ENCODE measurements around the gene NCOA3.
A peak's percentile ranks its signal among the peaks of the same experiment; 100 is the strongest.

The NCOA3 gene

GRCh38 chr20:47618479-47618878 is 116.8 kb downstream of the NCOA3 start:
- Histone ChIP-seq H3K27me3 (ENCODE audit: insufficient read depth, low read depth) (no peaks in the 10 kb centered on the region), H3K36me3 (ENCODE audit: insufficient read depth) (no peaks in the 10 kb centered on the region), H3K4me3 (IDR thresholded peaks at IDR 0.05; ENCODE audit: insufficient read depth, low read depth, low read length) (no peak overlapping the region), H3K79me2 (ENCODE audit: insufficient read depth, low read depth) (no peaks in the 10 kb centered on the region), H3K4me1 (ENCODE audit: low read depth, poor library complexity, severe bottlenecking) (peaks cover 18% of the 10 kb centered on the region), H3K4me2 (no peak overlapping the region), H3K27ac (no peak overlapping the region), H3K9ac (no peak overlapping the region), H2AFZ (ENCODE audit: low read depth) (no peak overlapping the region), H4K20me1 (ENCODE audit: insufficient read depth) (no peaks in the 10 kb centered on the region)
- no peak for TF ChIP-seq CTCF (conservative IDR thresholded peaks at IDR 0.05; ENCODE audit: low read depth, low read length)

GRCh38 chr20:47620808-47621805 is 119.4 kb downstream of the NCOA3 start:
- Histone ChIP-seq H3K36me3 (ENCODE audit: insufficient read depth) (no peaks in the 10 kb centered on the region), H3K4me2 (no peak overlapping the region), H3K9ac (no peak overlapping the region), H3K27me3 (ENCODE audit: insufficient read depth, low read depth) (no peaks in the 10 kb centered on the region), H3K4me3 (IDR thresholded peaks at IDR 0.05; ENCODE audit: insufficient read depth, low read depth, low read length) (no peak overlapping the region), H3K4me1 (ENCODE audit: low read depth, poor library complexity, severe bottlenecking) (peaks cover 30% of the 10 kb centered on the region), H3K27ac (no peak overlapping the region), H3K79me2 (ENCODE audit: insufficient read depth, low read depth) (no peaks in the 10 kb centered on the region), H4K20me1 (ENCODE audit: insufficient read depth) (no peaks in the 10 kb centered on the region), H2AFZ (ENCODE audit: low read depth) (no peak overlapping the region)
- TF ChIP-seq CTCF (conservative IDR thresholded peaks at IDR 0.05; ENCODE audit: low read depth, low read length): peak; percentile 92

GRCh38 chr20:47622118-47622665 is 120.5 kb downstream of the NCOA3 start:
- no peak overlapping the region for H3K4me3 ChIP-seq (IDR thresholded peaks at IDR 0.05; ENCODE audit: insufficient read depth, low read depth, low read length)
- H3K79me2 ChIP-seq (ENCODE audit: insufficient read depth, low read depth): no peaks in the 10 kb centered on the region
- H3K9ac ChIP-seq: no peak overlapping the region
- no peak overlapping the region for H2AFZ ChIP-seq (ENCODE audit: low read depth)
- H3K4me2 ChIP-seq: no peak overlapping the region
- no peaks in the 10 kb centered on the region for H3K36me3 ChIP-seq (ENCODE audit: insufficient read depth)
- H4K20me1 ChIP-seq (ENCODE audit: insufficient read depth): no peaks in the 10 kb centered on the region
- no peak for TF ChIP-seq CTCF (conservative IDR thresholded peaks at IDR 0.05; ENCODE audit: low read depth, low read length)
- H3K27ac ChIP-seq: no peak overlapping the region
- H3K27me3 ChIP-seq (ENCODE audit: insufficient read depth, low read depth): no peaks in the 10 kb centered on the region
- H3K4me1 ChIP-seq (ENCODE audit: low read depth, poor library complexity, severe bottlenecking): peaks cover 30% of the 10 kb centered on the region

- H3K4me2 ChIP-seq: no peak overlapping the region
- H3K9ac ChIP-seq: no peak overlapping the region
- H2AFZ ChIP-seq (ENCODE audit: low read depth): no peak overlapping the region
- H3K27ac ChIP-seq: no peak overlapping the region
- H3K4me3 ChIP-seq (IDR thresholded peaks at IDR 0.05; ENCODE audit: insufficient read depth, low read depth, low read length): no peak overlapping the region
- H3K79me2 ChIP-seq (ENCODE audit: insufficient read depth, low read depth): no peaks in the 10 kb centered on the region
- no peaks in the 10 kb centered on the region for H3K27me3 ChIP-seq (ENCODE audit: insufficient read depth, low read depth)
- no peak for TF ChIP-seq CTCF (conservative IDR thresholded peaks at IDR 0.05; ENCODE audit: low read depth, low read length)
- H3K36me3 ChIP-seq (ENCODE audit: insufficient read depth): no peaks in the 10 kb centered on the region; the same call in 1 of the 2 replicates
- H3K4me1 ChIP-seq (ENCODE audit: low read depth, poor library complexity, severe bottlenecking): peaks cover 30% of the 10 kb centered on the region
- no peaks in the 10 kb centered on the region for H4K20me1 ChIP-seq (ENCODE audit: insufficient read depth)
These were observed 121.5 kb downstream of the NCOA3 start for GRCh38 chr20:47623206-47623605.
